ENCODE data around the gene MPP3.

DNA sequence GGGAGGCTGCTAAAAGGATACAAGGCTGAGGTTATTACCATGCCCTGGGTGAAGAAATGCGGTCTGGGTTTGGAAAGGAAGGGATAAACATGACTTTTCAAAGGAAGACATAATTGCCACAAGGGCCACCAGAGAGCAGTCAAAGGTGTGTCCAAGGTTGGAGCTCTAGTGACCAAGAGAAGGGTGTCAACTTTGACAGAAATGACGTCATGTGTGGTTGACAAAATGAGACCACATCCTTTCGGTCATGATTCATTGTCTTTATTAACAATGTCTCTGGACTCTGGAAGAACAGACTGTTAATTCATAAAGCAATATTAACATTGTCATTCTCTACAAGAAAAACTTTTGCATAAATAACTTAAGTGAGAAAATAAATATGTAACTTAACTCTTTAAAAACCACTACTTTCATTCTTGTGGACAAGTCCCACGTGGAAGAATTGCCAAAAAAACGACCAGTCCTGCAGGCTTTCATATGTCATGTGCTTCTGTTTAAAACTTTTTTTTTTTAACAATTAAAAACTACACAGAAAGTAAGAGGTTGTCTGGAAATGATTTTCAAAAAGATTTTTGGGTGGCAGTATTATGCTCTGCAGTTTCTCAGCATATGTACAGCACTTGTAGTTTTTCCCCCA lies 79.3 kb downstream of the MPP3 start:
- TF ChIP-seq, protein P1, sequence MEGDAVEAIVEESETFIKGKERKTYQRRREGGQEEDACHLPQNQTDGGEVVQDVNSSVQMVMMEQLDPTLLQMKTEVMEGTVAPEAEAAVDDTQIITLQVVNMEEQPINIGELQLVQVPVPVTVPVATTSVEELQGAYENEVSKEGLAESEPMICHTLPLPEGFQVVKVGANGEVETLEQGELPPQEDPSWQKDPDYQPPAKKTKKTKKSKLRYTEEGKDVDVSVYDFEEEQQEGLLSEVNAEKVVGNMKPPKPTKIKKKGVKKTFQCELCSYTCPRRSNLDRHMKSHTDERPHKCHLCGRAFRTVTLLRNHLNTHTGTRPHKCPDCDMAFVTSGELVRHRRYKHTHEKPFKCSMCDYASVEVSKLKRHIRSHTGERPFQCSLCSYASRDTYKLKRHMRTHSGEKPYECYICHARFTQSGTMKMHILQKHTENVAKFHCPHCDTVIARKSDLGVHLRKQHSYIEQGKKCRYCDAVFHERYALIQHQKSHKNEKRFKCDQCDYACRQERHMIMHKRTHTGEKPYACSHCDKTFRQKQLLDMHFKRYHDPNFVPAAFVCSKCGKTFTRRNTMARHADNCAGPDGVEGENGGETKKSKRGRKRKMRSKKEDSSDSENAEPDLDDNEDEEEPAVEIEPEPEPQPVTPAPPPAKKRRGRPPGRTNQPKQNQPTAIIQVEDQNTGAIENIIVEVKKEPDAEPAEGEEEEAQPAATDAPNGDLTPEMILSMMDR (IDR thresholded peaks at IDR 0.05): no peak
- TF ChIP-seq EP300 (IDR thresholded peaks at IDR 0.05; ENCODE audit: low read depth): no peak
- TF ChIP-seq POLR2A (IDR thresholded peaks at IDR 0.05): no peak
- TF ChIP-seq POLR2AphosphoS5 (IDR thresholded peaks at IDR 0.05): no peak
